ELR (cell line): Measurements from ENCODE around the gene EDN1.
"Not testable (repeated sequence)": the region's sequence is repeated elsewhere in the genome, so short reads cannot be mapped to it uniquely, and the experiment has no call there.

Experiments used
- DNase-seq: peaks from one replicate; pipeline ENCODE4 v3.0.0-alpha.2; 2015; ENCODE audit warnings: low read depth

Gene EDN1

DNA sequence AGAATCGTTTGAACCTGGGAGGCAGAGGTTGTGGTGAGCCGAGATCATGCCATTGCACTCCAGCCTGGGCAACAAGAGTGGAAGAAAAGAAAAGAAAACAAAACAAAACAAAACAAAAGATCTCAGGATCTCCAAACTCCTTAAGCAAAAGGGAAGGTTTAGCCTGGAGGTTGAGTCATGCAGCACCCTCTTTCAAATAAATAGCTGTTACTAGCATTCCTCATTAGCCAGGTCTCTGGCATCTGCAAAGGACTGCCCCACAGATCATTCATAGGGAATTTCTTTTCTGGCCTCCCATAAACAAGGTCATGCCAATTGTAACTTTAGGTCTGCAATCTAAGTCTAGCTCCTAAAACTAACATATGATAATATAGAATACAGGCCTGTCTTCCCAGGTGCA lies 37.2 kb downstream of the EDN1 start:
- peak; percentile 74 for DNase-seq

DNA sequence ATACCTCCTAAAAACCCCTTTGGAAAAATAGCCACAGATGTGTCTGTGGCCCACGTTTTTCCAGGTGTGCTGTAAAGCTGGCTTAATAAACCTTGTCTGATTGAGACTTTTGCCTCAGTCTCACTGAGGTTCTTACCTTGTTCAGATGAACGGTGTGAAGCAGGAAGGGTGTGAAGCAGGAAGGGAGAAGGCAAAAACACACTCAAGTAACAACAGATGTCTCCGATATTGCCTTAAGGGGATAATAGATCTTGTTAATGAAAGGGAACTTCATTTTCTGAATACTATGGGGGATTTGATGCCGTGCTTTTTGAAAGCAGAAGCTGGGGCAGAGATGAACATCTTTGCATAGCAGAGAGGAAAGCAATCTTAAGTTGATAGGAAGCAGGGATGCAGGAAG lies 37.8 kb downstream of the EDN1 start:
- no peak for DNase-seq

DNA sequence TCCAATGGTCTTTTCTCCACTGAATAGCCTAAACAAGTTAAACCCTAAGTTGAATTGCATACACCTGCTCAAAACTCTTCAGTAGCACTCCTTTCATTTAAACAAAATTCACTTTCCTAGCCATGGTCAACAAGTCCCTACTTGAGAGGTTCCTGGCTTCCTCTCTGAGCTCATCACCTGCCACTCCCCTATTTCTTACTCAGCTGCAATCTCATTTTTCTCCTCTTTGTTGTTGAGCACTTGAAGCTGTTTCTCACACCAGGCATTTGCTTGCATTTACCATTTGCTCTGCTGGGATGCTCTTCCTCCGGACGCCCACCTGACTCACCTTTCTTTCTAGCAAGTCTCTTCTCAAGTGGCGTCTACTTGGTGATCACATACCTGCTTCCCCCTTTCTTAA lies 38.5 kb downstream of the EDN1 start:
- DNase-seq = peak; percentile 24

DNA sequence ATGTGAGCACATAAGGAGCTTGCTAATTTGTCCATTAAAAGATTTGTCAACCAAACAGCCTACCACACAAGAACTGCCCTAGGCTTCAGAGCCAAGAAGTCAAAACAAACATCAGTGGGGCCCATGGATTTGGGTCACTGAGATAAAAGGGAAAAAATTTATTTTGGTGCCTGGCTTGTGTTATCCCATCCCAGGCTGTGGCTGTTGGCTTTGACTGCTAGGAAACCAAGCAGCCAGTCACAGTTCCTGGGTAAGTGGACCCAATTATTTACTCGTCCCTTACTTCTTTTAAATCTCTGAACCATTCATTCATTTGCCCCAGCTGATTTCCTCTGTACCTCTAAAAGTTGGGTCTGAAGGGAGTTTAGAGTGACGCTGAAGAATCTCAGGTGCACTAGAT lies 41.3 kb downstream of the EDN1 start:
- DNase-seq = no peak

DNA sequence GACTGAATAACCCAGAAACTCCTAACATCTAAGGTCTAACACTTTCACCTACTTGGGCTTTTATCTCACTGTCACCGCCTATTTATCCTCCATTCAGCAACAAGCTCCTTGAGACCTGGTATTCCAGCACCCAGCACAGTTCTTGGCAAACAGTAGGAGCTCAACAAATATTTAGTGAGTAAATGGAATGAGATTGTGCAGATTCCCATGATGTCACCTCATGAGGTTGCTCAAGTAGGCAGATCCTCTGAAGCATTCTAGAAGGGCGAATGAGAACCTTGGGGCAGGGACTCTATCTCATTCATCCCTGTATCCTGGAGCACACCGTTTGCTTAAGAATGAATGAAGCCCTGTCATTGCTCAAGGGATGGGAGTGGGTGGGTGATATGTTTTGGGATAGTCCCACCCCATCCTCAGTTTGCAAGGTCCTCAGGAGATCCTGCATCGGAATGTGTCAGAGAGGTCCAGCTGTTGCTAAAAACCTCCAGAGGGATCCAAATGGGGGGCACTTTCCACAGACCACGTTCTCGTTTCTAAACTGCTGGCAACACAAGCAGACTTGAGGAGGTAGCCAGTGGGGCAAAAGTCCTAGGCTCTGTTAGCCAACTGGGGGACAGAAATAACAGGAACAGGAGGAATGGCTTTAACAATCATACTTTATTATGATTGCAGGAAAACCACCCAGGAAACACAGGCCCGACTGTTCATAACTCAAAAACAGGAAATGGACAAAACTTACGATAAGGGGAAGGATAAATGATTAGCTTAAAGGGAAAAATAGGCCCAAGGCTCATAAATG lies 42.0 kb downstream of the EDN1 start:
- no peak for DNase-seq

DNA sequence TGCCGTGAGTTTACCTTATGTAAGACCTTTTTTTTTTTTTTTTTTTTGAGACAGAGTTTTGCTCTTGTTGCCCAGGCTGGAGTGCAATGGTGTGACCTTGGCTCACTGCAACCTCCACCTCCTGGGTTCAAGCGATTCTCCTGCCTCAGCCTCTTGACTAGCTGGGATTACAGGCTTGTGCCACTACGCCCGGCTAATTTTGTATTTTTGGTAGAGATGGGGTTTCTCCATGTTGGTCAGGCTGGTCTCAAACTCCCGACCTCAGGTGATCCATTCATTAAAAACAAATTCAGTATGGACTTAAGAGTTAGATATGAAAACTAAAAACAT lies 42.6 kb downstream of the EDN1 start:
- not testable (repeated sequence) for DNase-seq

DNA sequence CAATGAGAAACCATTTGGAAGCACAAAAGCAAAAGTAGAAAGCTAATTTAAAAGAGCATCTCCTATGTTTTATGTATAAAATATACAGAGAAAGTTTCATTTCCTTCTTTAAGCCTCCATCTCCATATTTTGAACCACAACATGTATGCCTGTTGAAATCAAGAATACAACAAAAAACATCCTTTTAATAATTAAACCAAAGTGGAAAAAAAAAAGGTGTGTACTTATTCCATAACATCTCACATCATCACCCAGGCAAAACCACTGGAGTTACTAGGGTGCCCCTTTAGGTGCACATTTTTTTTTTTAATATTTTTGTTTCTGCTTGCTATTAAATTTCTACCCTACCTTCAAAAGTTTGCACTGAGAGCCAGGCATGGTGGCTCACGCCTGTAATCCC lies 43.0 kb downstream of the EDN1 start:
- no peak for DNase-seq

DNA sequence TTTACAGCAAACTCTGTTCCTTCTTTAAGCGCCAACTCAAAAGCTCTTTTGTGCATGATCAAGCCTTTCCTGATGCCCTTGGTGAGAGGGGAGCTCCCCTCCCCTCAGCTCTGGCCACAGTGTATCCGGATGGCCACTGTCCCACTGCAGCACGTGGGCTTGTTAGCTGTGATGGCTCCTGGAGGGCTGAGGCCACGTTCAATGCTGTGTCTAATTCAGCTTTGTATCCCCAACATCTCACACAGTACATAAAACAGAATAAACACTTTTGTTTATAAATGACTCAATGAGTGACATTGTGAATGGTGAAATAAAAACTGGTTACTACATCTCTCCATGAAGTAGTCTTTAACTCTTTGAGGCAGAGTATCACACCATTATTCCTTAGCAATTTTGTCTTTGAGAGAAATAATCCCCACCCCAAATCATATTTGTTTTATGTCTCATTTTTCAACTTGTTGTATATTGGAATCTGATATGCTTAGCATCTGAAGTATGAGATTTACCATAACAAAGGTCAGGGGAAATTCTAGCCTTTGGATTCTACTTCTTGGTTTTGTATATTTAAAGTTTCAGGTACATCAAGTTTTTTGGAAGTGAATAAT lies 44.5 kb downstream of the EDN1 start:
- DNase-seq = no peak

DNA sequence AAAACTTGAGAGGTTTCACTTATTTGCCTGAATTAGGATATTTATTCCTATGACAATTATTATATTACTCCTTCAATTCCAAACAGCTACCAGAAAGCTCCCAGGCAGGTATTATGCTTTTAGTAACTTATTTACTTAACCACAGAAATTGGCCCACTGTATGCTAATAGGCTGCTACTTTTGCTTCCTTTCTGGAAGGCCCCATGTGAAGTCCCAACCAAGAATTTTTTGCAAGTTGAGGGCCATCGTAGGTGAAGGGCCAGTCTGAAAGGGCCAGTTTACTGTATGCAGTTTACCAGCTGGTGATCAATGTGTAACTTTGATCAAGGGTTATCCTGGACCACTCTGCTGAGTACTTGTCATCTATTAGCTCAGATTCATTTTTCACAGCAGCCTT lies 45.0 kb downstream of the EDN1 start:
- DNase-seq = no peak

DNA sequence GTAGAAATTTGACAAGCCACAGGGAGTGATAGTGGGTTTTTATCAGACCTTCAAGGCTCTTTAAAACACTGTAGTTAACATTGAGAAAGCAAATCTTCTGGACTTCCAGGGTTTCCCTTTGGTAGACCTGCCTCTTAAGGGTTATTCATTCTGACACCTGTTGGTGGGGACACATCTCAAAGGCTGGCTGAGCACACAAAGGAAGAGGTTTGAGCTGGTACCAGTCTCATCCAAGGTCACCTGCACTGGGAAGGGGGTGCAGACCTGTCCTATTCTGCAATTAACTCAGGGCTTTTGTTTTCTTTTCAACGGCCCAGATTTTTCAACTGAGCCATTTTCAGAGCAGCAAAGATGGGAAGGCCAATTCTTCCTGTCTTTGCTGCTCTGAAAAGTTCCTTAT lies 45.6 kb downstream of the EDN1 start:
- no peak for DNase-seq

DNA sequence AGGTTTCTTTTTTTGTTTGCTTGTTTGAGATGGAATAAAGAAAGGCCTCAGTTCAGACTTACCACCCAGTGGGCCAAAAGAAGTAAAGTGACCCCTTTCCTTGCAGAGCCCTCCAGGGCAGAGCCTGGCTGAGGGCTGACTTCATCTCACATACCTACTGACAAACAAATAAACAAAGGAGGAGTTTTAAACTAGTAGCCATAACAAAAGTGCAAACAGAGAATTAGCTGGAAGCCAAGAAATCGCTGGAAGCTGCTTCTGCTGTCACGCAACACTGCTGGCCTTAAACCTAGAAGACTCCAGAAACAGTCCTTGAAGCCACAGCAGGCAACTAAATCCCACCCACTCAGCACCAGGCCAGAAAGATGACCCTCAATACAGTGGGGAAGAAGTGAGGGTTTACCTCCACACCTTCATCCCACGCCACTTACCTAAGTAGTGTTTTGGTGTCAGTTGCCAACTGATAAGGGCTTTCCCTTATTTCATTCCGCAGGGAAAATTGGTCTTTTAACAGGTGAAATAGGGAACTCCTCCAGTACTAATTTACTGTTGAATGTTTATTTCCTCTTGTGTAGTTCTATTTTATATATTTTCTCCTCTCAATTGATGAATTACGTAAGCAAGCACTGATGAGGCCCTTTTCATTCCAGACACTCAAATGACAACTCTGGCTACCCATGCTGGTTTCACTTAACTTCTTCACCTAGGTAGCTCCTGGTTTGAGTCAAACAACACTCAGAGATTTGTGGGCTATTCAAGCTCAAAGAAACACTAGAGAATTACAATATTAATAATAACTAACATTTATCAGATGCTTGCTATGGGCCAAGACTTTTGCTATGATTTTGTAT lies 46.2 kb downstream of the EDN1 start:
- DNase-seq = no peak

DNA sequence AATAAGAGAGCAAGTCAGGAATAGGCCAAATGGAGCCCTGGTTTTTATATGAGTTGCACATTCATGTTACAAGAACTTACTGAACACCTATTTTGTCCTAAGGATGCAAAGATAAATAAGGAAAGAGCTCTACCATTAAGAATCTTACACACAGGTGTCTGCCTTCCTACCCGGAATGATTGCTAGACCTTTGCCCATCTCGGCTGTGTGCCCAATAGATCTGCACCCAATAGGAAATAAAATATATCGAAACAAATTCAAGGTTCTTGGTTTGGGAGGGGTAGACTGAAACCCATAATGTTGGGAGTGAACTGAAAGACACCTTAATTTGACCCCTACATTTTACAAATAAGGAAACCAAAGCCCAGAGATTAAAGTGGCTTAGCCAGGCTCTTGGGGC lies 48.9 kb downstream of the EDN1 start:
- no peak for DNase-seq

DNA sequence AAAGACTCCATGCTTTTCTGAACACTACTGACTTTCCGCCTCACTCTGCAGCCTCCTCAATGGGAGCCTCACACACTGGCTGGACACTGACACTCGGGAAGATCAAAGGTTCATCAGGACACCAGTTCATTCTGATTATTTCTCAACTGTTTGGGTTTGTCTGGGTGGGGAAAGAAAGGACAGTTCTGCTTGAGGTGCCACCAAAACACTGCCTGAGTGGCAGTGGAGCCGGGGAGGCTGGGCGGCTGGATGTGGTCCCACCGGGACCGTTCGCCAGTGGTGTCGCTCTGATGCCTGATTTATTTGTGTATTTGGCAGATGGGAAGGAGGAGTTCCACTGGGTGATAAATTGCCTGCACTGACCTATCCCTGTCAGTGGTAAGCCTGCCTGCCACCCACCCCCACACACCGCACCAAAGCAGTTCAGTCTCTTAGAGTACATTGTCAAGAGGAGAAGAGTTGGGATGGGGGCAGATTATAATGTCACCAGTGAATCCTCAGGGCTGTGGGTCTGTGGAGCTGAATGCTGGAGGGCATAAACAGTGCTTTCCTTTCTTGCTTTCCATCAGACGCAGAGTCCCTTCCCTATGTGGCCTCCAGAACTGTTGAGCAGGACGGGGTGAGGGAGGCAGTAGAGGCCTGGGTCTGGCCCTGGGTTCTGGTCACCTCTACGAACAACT lies 49.8 kb downstream of the EDN1 start:
- DNase-seq = no peak

DNA sequence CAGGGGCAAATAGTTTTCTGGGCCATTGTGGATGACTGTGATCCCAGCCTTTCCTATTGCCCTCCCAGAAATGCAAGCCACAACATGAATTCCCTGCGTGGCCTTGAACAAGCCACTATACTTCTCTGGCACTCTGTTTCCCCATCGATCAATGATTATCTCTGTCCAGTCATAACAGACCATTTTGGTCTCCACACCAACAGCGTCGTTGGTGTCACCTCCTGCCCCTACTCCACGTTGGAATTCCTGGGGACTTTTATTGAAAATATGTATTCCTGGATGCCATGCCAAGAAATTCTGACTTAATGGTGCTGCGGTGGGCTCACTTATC lies 50.3 kb downstream of the EDN1 start:
- DNase-seq = no peak

DNA sequence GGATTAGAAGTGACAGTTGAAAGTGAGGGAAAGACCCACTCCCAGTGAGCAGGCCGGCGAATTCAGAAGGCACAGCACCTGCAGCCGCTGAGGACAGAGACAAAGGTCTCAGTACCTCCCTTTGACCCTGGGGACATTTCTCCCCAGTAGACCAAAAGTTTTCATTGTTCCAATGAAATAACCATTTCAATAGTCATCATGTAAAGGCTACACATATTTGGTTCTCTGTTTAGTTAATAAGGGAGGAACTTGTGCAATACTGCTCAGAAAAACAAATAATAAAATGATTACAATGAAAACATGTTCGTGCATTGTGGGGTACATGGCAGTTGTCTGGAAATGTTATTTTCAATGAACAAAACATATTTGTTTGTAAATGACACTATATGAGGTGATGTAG lies 52.5 kb downstream of the EDN1 start:
- no peak for DNase-seq

DNA sequence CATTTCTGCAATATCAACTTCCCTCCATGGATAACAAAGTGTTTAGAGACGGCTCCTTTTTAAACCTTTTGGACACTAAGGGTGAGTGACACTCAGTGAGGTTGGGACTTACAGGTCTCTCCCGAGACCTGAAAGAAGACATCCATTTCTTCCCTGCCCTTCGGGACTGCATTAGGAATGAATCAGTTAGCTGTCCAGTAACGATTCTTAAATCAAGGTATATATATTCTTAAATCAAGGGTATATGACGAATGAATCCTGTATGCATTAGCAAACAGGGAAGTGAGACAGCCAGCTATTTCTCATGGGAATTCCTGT lies 52.9 kb downstream of the EDN1 start:
- peak; percentile 85 for DNase-seq

DNA sequence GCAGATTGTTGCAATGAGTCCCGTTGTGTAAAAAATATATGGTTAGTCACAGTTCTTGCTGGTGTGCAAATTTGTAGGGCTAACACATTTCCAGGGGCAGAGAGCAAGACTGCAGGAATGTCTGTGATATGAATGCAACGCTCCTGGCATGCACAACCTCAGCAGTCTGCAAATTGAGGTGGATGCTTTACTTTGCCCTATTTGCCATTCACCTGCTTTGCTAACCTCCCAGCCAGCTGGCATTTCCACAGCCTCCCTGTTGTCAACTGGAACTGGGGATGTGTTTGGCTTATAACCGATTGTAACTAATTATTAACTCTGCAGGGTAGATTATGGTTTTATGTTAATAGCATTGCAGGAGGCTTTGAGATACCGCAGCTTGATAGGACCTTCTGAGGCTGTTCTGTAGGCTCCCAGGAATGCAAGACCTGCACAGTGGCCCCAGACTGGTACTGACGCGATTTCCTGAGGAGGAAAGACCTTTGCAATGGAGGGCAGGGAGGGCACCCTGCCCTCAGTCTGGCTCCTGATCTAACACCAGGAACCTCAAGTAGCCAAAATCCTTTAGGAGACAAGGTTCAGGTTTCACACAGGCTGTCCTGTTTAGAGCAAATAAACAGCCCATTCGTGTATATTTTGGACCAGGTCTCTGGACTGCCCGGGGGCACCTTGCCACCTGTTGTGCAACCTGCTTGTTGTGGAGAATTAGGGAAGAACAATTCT lies 53.4 kb downstream of the EDN1 start:
- no peak for DNase-seq

DNA sequence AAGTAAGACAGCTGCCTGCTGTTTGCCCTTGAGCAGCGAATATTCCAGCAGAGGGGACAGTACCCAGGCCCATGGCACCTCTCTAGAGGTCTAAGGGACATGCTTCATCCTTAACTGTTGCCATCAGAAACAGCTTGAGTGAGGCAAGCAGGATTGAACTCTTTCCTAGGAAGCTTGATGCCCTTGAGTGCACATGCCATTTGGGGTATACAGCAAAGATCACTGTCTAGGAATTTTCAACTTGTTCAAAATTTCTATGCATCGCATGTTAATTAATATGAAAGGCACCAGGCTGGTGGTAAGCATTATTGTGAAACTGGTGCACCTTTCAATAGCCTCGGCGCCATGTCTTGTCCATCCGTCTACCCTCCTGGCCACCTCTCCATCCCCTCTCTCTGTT lies 54.1 kb downstream of the EDN1 start:
- DNase-seq = no peak

DNA sequence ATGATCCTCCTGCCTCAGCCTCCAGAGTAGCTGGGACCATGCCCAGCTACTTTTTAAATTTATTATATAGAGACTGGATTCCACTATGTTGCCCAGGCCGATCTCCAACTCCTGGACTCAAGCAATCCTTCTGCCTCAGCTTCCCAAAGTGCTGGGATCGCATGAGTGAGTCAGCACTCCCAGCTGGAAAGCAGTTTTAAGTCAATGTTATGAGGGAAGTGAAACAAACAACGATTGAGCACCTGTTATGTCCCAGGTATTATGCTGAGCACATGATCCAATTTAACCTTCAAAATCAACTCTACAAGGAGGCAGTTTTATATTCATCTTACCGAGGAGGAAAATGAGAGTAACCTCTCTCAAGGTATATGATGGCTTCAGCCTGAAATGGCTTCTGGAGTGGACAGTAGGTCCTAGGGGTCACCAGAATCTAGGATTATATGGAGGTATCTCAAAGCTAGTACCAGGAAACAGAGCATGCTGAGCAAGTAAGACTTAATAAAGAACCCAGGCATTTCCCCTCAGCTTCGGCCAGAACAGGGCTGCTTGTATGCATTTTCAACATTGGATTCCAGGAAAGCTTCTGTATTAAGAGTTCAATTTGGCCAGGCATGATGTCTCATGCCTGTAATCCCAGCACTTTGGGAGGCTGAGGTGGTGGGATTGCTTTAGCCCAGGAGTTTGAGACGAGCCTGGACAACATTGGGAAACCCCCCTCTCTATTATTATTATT lies 55.0 kb downstream of the EDN1 start:
- DNase-seq = no peak

DNA sequence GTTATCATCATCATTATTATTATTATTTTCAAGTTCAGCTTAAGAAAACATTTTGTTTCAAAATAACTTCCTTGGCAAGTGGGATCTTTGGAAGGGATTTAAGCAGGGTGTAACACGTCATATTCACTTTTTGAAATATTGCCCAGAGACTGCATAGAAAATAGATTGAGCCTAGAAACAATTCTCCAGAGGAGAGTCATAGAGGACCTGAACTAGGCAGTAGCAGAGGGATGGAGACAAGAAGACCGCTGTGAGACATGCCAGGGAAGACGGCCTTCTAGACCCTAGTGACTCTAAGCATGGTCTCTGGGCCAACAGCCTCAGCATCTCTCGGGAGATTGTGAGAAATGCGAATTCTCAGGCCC lies 55.5 kb downstream of the EDN1 start:
- DNase-seq = no peak
